ENCODE results near the gene UNC80. TPM values are rescaled to one million over a fixed set of nuclear protein-coding genes. Genes with fewer than 3 reads are reported as not detected.

The UNC80 gene
- total RNA-seq, 1 donor from 2014 or later: 12.3 TPM

GRCh38 chr2:209817844-209818271 is 46.2 kb downstream of the UNC80 start:
- DNase-seq: no peak

GRCh38 chr2:209818939-209819338 is 47.3 kb downstream of the UNC80 start:
- DNase-seq: no peak

- DNase-seq: no peak
These were observed 50.2 kb downstream of the UNC80 start for GRCh38 chr2:209821806-209822205.

GRCh38 chr2:209823484-209823883 is 51.9 kb downstream of the UNC80 start:
- no peak for DNase-seq

- DNase-seq: no peak
These were observed 52.8 kb downstream of the UNC80 start for GRCh38 chr2:209824391-209824790.

GRCh38 chr2:209830722-209831465 is 59.3 kb downstream of the UNC80 start:
- no peak for DNase-seq

GRCh38 chr2:209834767-209835166 is 63.1 kb downstream of the UNC80 start:
- DNase-seq: no peak

GRCh38 chr2:209840434-209840833 is 68.8 kb downstream of the UNC80 start:
- DNase-seq: no peak

GRCh38 chr2:209845666-209846065 is 74.0 kb downstream of the UNC80 start:
- no peak for DNase-seq

- DNase-seq: no peak
These were observed 93.2 kb downstream of the UNC80 start for GRCh38 chr2:209864716-209865295.

GRCh38 chr2:209868271-209868994 is 96.8 kb downstream of the UNC80 start:
- no peak for DNase-seq

- DNase-seq: no peak
These were observed 98.4 kb downstream of the UNC80 start for GRCh38 chr2:209870067-209870466.

GRCh38 chr2:209872675-209873074 is 101.0 kb downstream of the UNC80 start:
- peak; percentile 39 for DNase-seq

- no peak for DNase-seq
These were observed 103.6 kb downstream of the UNC80 start for GRCh38 chr2:209875270-209875669.

- no peak for DNase-seq
These were observed 104.6 kb downstream of the UNC80 start for GRCh38 chr2:209876211-209876610.

- no peak for DNase-seq
These were observed 107.1 kb downstream of the UNC80 start for GRCh38 chr2:209878701-209879100.

GRCh38 chr2:209900638-209901037 is 129.0 kb downstream of the UNC80 start:
- no peak for DNase-seq

GRCh38 chr2:209901172-209901571 is 129.5 kb downstream of the UNC80 start:
- DNase-seq: no peak

GRCh38 chr2:209905691-209906090 is 134.1 kb downstream of the UNC80 start:
- DNase-seq: no peak

- no peak for DNase-seq
These were observed 136.1 kb downstream of the UNC80 start for GRCh38 chr2:209907746-209908145.

- no peak for DNase-seq
These were observed 136.9 kb downstream of the UNC80 start for GRCh38 chr2:209908511-209908910.

GRCh38 chr2:209911486-209911885 is 139.9 kb downstream of the UNC80 start:
- no peak for DNase-seq

GRCh38 chr2:209913786-209914345 is 142.2 kb downstream of the UNC80 start:
- DNase-seq: no peak

Data from occipital lobe (tissue), 2 donors.